Lung (tissue), 12 donors: ENCODE data around the gene CHRNG. TPM values are rescaled to one million over a fixed set of nuclear protein-coding genes. Genes with fewer than 3 reads are reported as not detected.

Experiments
- ATAC-seq: fragments of 200-7000 bp; cut with Tn5 transposase; one replicate; pipeline ENCODE4 v1.9.1; 2020; ENCODE audit warnings: moderate number of reproducible peaks; ENCODE audit not compliant: insufficient read depth, low FRiP score
- DNase-seq, 3 donors: peaks; one replicate each; pipeline ENCODE4 v3.0.0-alpha.2; 2013 to 2017
- H3K27ac ChIP-seq, 2 donors: one replicate each; pipeline ENCODE4 v1.5.1; 2013; ENCODE audit warnings: mild to moderate bottlenecking in 2 of 2, moderate library complexity in 2 of 2, control low read depth in 1 of 2, inconsistent platforms in 1 of 2, low read depth in 1 of 2, low read length in 1 of 2
- H3K27me3 ChIP-seq, 3 donors: one replicate each; pipeline ENCODE4 v1.5.1; 2013; ENCODE audit warnings: low read length in 2 of 3; ENCODE audit not compliant: control insufficient read depth in 3 of 3, insufficient read depth in 3 of 3
- H3K36me3 ChIP-seq, 4 donors: one replicate each; pipeline ENCODE4 v1.5.1; 2013; ENCODE audit warnings: low read length in 4 of 4, mild to moderate bottlenecking in 1 of 4, moderate library complexity in 1 of 4; ENCODE audit not compliant: control insufficient read depth in 4 of 4, insufficient read depth in 4 of 4
- H3K4me1 ChIP-seq, 5 donors: one replicate each; pipeline ENCODE4 v1.5.1; 2013; ENCODE audit warnings: low read length in 5 of 5, mild to moderate bottlenecking in 2 of 5, moderate library complexity in 1 of 5; ENCODE audit not compliant: control insufficient read depth in 5 of 5, insufficient read depth in 5 of 5
- H3K4me3 ChIP-seq: one replicate; pipeline ENCODE4 v1.5.1; 2013; ENCODE audit warnings: mild to moderate bottlenecking, control low read depth, moderate library complexity
- H3K9ac ChIP-seq, 2 donors: one replicate each; pipeline ENCODE4 v1.5.1; 2013; ENCODE audit warnings: low read length in 2 of 2, control low read depth in 1 of 2; ENCODE audit not compliant: insufficient read depth in 1 of 2
- H3K9me3 ChIP-seq, 4 donors: one replicate each; pipeline ENCODE4 v1.5.1; 2013; ENCODE audit warnings: low read length in 3 of 4, mild to moderate bottlenecking in 1 of 4, moderate library complexity in 1 of 4; ENCODE audit not compliant: control insufficient read depth in 4 of 4, insufficient read depth in 3 of 4
- WGBS, 2 donors: extraction: QIAGEN DNeasy Blood & Tissue Kit; methylation state at CpG; one replicate each; pipeline ENCODE4 v1.1.7; 2013; 5-methylcytosine and 5-hydroxymethylcytosine counted together
- polyA plus RNA-seq, 2 donors: library from polyadenylated mRNA; stranded (reverse); fragments of 200-250 nt; gene quantifications; one replicate each; pipeline ENCODE4 v1.2.1, GENCODE V29; 2013
- total RNA-seq, 2 donors: library from RNA; depleted of rRNA in 1 of 2; stranded (reverse); fragments of >200 nt in 1 of 2; gene quantifications; one replicate each; pipeline ENCODE4 v1.2.1, GENCODE V29; 2014 to 2021
- TF ChIP-seq, protein P1 (sequence below): IDR thresholded peaks from 2 replicates; pipeline ENCODE4 v1.5.1; 2012; ENCODE audit warnings: mild to moderate bottlenecking; ENCODE audit errors: control extremely low read depth, extremely low read depth
- donor health status: control.
- donor health status: control.
- donor health status: Bipolar disorder and iron deficiency.
- donor health status: healthy.
- donor health status: DM: yes; HTN: yes; CAD: no.

The CHRNG gene
- total and polyA plus RNA-seq, 4 donors: not detected

DNA sequence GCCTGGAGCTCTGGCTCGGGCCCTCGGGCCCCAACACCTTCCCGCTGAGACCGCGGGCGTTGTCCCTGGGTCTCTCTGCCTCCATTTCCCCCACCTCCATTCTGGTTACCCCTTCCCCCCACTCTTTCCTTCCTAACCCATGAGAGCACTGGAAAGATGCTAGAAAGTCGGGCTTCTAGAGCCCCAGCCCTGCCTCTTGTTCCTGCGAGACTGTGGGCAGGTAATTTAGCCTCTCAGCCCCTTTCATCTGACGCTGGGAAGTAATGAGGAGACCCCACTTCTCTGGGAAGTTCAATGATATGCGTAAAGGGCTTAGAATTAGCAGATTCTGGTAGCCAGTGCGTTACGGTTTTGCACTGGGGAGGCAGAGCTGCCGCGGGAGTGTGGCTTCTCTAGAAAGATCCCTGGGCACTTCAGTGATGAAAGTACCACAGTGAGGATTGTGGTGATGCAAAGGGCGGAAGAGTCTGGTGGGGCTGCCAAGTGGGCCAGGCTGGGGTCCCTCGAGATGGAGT, 35.6 kb upstream of the CHRNG start:
- peaks cover 0 to 8% (median 0%) of the 10 kb centered on the region in 5 donors for H3K4me1 ChIP-seq
- DNase-seq (no peak), ATAC-seq (no peak)
- H3K36me3 ChIP-seq: no peaks in the 10 kb centered on the region
- peaks cover 0 to 40% (median 24%) of the 10 kb centered on the region in 3 donors for H3K27me3 ChIP-seq
- H3K9ac ChIP-seq: no peak overlapping the region
- 20 to 21% methylated on average over 16 of the region's 16 CpGs for WGBS, 2 donors
- peaks cover 0 to 4% (median 0%) of the 10 kb centered on the region in 4 donors for H3K9me3 ChIP-seq
- no peak overlapping the region for H3K4me3 ChIP-seq
- no peak overlapping the region for H3K27ac ChIP-seq
- TF ChIP-seq, protein P1, sequence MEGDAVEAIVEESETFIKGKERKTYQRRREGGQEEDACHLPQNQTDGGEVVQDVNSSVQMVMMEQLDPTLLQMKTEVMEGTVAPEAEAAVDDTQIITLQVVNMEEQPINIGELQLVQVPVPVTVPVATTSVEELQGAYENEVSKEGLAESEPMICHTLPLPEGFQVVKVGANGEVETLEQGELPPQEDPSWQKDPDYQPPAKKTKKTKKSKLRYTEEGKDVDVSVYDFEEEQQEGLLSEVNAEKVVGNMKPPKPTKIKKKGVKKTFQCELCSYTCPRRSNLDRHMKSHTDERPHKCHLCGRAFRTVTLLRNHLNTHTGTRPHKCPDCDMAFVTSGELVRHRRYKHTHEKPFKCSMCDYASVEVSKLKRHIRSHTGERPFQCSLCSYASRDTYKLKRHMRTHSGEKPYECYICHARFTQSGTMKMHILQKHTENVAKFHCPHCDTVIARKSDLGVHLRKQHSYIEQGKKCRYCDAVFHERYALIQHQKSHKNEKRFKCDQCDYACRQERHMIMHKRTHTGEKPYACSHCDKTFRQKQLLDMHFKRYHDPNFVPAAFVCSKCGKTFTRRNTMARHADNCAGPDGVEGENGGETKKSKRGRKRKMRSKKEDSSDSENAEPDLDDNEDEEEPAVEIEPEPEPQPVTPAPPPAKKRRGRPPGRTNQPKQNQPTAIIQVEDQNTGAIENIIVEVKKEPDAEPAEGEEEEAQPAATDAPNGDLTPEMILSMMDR: no peak

DNA sequence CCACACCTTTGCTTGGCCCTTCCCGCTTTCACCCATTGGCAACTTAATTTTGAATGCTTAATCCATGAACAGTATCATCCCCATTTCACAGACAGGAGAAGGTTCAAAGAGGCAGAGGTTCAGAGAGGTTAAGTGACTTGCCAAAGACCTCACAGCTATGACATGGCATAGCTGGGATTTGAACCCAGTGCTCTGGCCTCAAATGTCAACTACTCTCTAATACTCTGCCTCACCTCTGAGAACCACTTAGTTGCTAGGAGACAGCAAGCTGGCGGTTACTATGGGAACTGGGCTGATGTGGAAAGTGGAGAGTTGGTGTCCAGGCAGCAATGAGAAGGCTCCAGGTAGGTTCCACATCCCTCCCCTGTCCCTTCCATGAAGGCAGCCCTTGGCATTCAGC, 35.1 kb upstream of the CHRNG start:
- TF ChIP-seq, protein P1: no peak
- H3K9ac ChIP-seq: no peak overlapping the region
- 64 to 86% methylated on average over 2 of the region's 2 CpGs for WGBS, 2 donors
- ATAC-seq (no peak), DNase-seq (no peak)
- H3K27me3 ChIP-seq: peaks cover 0 to 40% (median 24%) of the 10 kb centered on the region in 3 donors
- peaks cover 0 to 4% (median 0%) of the 10 kb centered on the region in 4 donors for H3K9me3 ChIP-seq
- no peak overlapping the region for H3K4me3 ChIP-seq
- no peak overlapping the region for H3K27ac ChIP-seq
- H3K4me1 ChIP-seq: peaks cover 0 to 8% (median 0%) of the 10 kb centered on the region in 5 donors
- H3K36me3 ChIP-seq: no peaks in the 10 kb centered on the region

DNA sequence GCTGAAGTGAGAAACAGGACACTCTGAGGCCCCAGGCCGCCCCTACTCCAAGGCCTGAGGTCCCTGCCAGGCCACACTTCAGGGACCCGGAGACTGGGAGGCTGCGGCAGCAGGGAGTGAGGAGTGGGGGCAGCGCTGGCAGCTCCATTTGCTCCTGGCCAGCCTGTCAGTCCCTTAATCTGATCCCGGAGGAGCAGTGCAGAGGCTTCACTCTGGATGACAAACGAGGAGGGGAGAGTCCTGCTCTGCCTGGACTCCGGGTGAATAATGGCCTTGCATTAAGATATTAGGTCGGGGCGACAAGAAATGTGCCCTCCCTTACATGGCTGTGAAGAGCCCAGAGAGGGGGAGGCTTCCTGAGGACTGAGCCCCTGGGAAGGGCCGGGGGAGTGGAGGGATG, 33.6 kb upstream of the CHRNG start:
- peaks cover 0 to 8% (median 0%) of the 10 kb centered on the region in 5 donors for H3K4me1 ChIP-seq
- TF ChIP-seq, protein P1: no peak
- ATAC-seq (no peak), DNase-seq (no peak)
- no peak overlapping the region for H3K4me3 ChIP-seq
- H3K27ac ChIP-seq: no peak overlapping the region
- H3K36me3 ChIP-seq: no peaks in the 10 kb centered on the region
- peaks cover 0 to 4% (median 0%) of the 10 kb centered on the region in 4 donors for H3K9me3 ChIP-seq
- no peak overlapping the region for H3K9ac ChIP-seq
- WGBS, 2 donors: 40 to 43% methylated on average over 10 of the region's 10 CpGs
- H3K27me3 ChIP-seq: peaks cover 0 to 40% (median 24%) of the 10 kb centered on the region in 3 donors

DNA sequence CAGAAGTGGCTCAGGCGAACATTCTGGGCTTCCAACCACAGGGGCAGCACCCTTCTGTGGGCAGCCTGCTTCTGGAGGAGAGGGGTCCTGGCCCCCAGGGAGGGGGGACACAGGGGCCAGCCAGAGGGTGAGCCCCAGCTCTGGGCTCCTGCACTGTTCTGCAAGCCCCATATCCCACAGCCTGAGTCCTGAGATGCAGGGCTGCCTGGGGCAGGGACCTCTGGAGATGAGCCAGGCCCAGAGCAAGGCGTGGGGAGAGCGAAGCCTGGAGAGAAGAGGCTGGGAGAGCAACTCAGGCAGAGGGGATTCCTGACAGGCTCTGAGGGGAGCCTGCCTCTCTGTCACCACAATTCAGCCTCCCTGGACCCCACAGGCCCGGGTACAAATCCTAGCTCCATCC, 32.8 kb upstream of the CHRNG start:
- ATAC-seq (no peak), DNase-seq (no peak)
- peaks cover 0 to 4% (median 0%) of the 10 kb centered on the region in 4 donors for H3K9me3 ChIP-seq
- TF ChIP-seq, protein P1: no peak
- no peak overlapping the region for H3K4me3 ChIP-seq
- H3K9ac ChIP-seq: no peak overlapping the region
- H3K36me3 ChIP-seq: no peaks in the 10 kb centered on the region
- 83 to 84% methylated on average over 4 of the region's 4 CpGs for WGBS, 2 donors
- H3K27me3 ChIP-seq: peaks cover 0 to 40% (median 24%) of the 10 kb centered on the region in 3 donors
- peaks cover 0 to 8% (median 0%) of the 10 kb centered on the region in 5 donors for H3K4me1 ChIP-seq
- no peak overlapping the region for H3K27ac ChIP-seq
